Measurements from ENCODE around the gene GGNBP2. TPM values are rescaled to one million over a fixed set of nuclear protein-coding genes. Genes with fewer than 3 reads are reported as not detected.
A peak's percentile ranks its signal among the peaks of the same experiment; 100 is the strongest.

Gene GGNBP2
- total RNA-seq, 4 donors from 2014 or later: 90.5 to 124 (median 96.8) TPM

- H3K27ac ChIP-seq: peak overlapping the region in 3 of 4 donors; percentile 59 to 83 (median 83)
- H3K4me1 ChIP-seq: peaks cover 2 to 69% (median 11%) of the 10 kb centered on the region in 4 donors
- DNase-seq: peak in 1 of 3 donors; percentile 38
- H3K9me3 ChIP-seq: no peaks in the 10 kb centered on the region
- no peaks in the 10 kb centered on the region for H3K27me3 ChIP-seq
- H3K4me3 ChIP-seq: no peak overlapping the region
- H3K36me3 ChIP-seq: peaks cover 0 to 7% (median 0%) of the 10 kb centered on the region in 3 donors
- TF ChIP-seq CTCF (IDR thresholded peaks at IDR 0.05): no peak
- TF ChIP-seq POLR2A (IDR thresholded peaks at IDR 0.05): no peak
These were observed 55.0 kb downstream of the GGNBP2 start for GRCh38 chr17:36599546-36600250.

- peaks cover 0 to 3% (median 0%) of the 10 kb centered on the region in 3 donors for H3K36me3 ChIP-seq
- no peak for DNase-seq
- no peak for TF ChIP-seq POLR2A (IDR thresholded peaks at IDR 0.05)
- no peak for TF ChIP-seq CTCF (IDR thresholded peaks at IDR 0.05)
- peak overlapping the region in 1 of 4 donors; percentile 63 for H3K4me3 ChIP-seq
- no peaks in the 10 kb centered on the region for H3K27me3 ChIP-seq
- H3K27ac ChIP-seq: peak overlapping the region; percentile 83 to 85 (median 83)
- H3K9me3 ChIP-seq: no peaks in the 10 kb centered on the region
- peaks cover 2 to 62% (median 11%) of the 10 kb centered on the region in 4 donors for H3K4me1 ChIP-seq
These were observed 55.7 kb downstream of the GGNBP2 start for GRCh38 chr17:36600465-36600864.

- DNase-seq: no peak
- peak overlapping the region; percentile 63 to 94 (median 73) for H3K4me3 ChIP-seq
- H3K36me3 ChIP-seq: peaks cover 0 to 3% (median 0%) of the 10 kb centered on the region in 3 donors
- H3K27ac ChIP-seq: peak overlapping the region; percentile 83 to 85 (median 83)
- H3K27me3 ChIP-seq: no peaks in the 10 kb centered on the region
- peaks cover 0 to 59% (median 11%) of the 10 kb centered on the region in 4 donors for H3K4me1 ChIP-seq
- TF ChIP-seq POLR2A (IDR thresholded peaks at IDR 0.05): no peak
- TF ChIP-seq CTCF (IDR thresholded peaks at IDR 0.05): no peak
- H3K9me3 ChIP-seq: no peaks in the 10 kb centered on the region
These were observed 56.2 kb downstream of the GGNBP2 start for GRCh38 chr17:36600936-36601302.

- Histone ChIP-seq H3K27ac (peak within 1 kb of the TSS; percentile 83 to 85 (median 83)), H3K27me3 (no peaks in the 10 kb centered on the region), H3K9me3 (no peaks in the 10 kb centered on the region), H3K4me3 (peak within 1 kb of the TSS; percentile 63 to 94 (median 73)), H3K36me3 (peaks cover 0 to 3% (median 0%) of the 10 kb centered on the region in 3 donors), H3K4me1 (peaks cover 0 to 53% (median 11%) of the 10 kb centered on the region in 4 donors)
- peak; percentile 93 to 97 (median 94) for DNase-seq
- TF ChIP-seq POLR2A (IDR thresholded peaks at IDR 0.05) (peak; percentile 48 to 84), CTCF (IDR thresholded peaks at IDR 0.05) (peak in 2 of 6 experiments; percentile 1 to 20)
These were observed 56.7 kb downstream of the GGNBP2 start, which contains the start of gene MRM1 for GRCh38 chr17:36601303-36602029. MRM1 (plus strand) TSS chr17:36601583; CDS start chr17:36601811, 228 bp downstream.

GRCh38 chr17:36602030-36602748, 57.5 kb downstream of the GGNBP2 start:
- Histone ChIP-seq H3K27ac (peak overlapping the region; percentile 83 to 85 (median 83)), H3K4me3 (peak overlapping the region; percentile 63 to 94 (median 73)), H3K36me3 (peaks cover 0 to 3% (median 0%) of the 10 kb centered on the region in 3 donors), H3K9me3 (no peaks in the 10 kb centered on the region), H3K4me1 (peaks cover 0 to 48% (median 11%) of the 10 kb centered on the region in 4 donors), H3K27me3 (no peaks in the 10 kb centered on the region)
- peak in 1 of 3 donors; percentile 51 for DNase-seq
- TF ChIP-seq CTCF (IDR thresholded peaks at IDR 0.05) (no peak), POLR2A (IDR thresholded peaks at IDR 0.05) (no peak)
